Right lobe of liver (tissue), 4 donors: Measurements from ENCODE around the gene SRD5A2.

Experiments
- POLR2A ChIP-seq: fragments of 450-650 bp; IDR thresholded peaks from one replicate; pipeline ENCODE4 v1.6.1; 2017; ENCODE audit warnings: antibody characterized with exemption, mild to moderate bottlenecking
- TF ChIP-seq, protein P1 (sequence below), 4 donors: fragments of 200-600 bp in 3 of 4; fragments of 450-650 bp in 1 of 4; IDR thresholded peaks; one replicate each; pipeline versions ENCODE4 v1.5.1 to v1.8.0; 2016 to 2022; ENCODE audit warnings: antibody characterized with exemption in 4 of 4, mild to moderate bottlenecking in 2 of 4
- donor health status: DM: no; HTN: no; CAD: no.
- donor health status: DM: no; HTN: no; CAD: no.
- donor health status: DM: no; HTN: yes; CAD: no.

DNA sequence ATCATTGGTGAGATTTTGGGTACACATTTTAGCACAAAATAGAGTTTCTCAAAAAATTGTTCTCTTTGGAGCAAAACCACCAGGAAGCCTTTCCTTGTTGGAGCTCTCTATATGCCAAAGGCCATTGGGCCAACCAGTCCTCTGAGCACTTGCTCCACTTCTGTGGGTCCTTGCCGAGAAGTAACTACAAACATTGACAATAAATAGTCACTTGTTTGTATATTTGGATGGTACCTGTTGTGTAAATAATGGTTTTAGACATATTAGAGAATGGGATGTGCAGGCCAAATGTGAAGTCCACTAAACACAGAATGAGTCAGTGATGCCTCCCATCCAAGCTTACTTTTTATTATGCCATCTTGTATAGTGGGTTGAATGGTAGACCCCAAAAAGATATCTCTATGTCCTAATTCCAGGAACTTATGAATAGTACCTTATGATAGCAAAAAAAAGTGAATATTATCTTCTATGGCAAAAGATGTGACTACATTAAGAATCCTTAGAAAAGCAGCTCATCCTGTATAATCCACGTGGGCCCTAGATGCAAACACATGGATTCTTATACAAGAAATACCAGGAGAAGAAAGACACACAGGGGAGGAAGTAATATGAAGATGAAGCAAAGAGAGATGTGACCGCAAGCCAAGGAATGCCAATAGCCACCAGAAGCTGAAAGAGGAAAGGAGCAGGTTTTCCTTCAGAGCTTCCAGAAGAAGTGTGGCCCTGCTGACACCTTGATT, 24.6 kb downstream of the SRD5A2 start:
- TF ChIP-seq, protein P1, sequence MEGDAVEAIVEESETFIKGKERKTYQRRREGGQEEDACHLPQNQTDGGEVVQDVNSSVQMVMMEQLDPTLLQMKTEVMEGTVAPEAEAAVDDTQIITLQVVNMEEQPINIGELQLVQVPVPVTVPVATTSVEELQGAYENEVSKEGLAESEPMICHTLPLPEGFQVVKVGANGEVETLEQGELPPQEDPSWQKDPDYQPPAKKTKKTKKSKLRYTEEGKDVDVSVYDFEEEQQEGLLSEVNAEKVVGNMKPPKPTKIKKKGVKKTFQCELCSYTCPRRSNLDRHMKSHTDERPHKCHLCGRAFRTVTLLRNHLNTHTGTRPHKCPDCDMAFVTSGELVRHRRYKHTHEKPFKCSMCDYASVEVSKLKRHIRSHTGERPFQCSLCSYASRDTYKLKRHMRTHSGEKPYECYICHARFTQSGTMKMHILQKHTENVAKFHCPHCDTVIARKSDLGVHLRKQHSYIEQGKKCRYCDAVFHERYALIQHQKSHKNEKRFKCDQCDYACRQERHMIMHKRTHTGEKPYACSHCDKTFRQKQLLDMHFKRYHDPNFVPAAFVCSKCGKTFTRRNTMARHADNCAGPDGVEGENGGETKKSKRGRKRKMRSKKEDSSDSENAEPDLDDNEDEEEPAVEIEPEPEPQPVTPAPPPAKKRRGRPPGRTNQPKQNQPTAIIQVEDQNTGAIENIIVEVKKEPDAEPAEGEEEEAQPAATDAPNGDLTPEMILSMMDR (IDR thresholded peaks at IDR 0.05): no peak
- no peak for TF ChIP-seq POLR2A
